SHP77 (cell line): Measurements from ENCODE around the gene MORN5.

Experiments
- DNase-seq, 2 experiments: peaks; one replicate each; lab custom pipeline; 2025; lab: John Stamatoyannopoulos, UW

MORN5 gene

GRCh38 chr9:122216138-122216797 is 56.6 kb downstream of the MORN5 start:
- no peak for DNase-seq

GRCh38 chr9:122216798-122217418 is 57.2 kb downstream of the MORN5 start:
- DNase-seq = no peak

- DNase-seq = no peak
Measured at GRCh38 chr9:122217640-122218039, 57.9 kb downstream of the MORN5 start.

- DNase-seq = no peak
Measured at GRCh38 chr9:122218071-122218934, 58.6 kb downstream of the MORN5 start.

- DNase-seq = no peak
Measured at GRCh38 chr9:122218935-122219855, 59.5 kb downstream of the MORN5 start.

GRCh38 chr9:122219856-122220672 is 60.4 kb downstream of the MORN5 start:
- DNase-seq = no peak

- DNase-seq = no peak
Measured at GRCh38 chr9:122220673-122221182, 61.0 kb downstream of the MORN5 start.

GRCh38 chr9:122221183-122221811 is 61.6 kb downstream of the MORN5 start:
- no peak for DNase-seq

GRCh38 chr9:122222791-122223190 is 63.1 kb downstream of the MORN5 start:
- DNase-seq = no peak

GRCh38 chr9:122223435-122223834 is 63.7 kb downstream of the MORN5 start:
- no peak for DNase-seq

- no peak for DNase-seq
Measured at GRCh38 chr9:122225312-122226141, 65.8 kb downstream of the MORN5 start.

GRCh38 chr9:122226142-122226757 is 66.5 kb downstream of the MORN5 start:
- no peak for DNase-seq

GRCh38 chr9:122226758-122227574 is 67.3 kb downstream of the MORN5 start:
- no peak for DNase-seq

GRCh38 chr9:122227575-122227900 is 67.8 kb downstream of the MORN5 start:
- DNase-seq = no peak

GRCh38 chr9:122228191-122228567 is 68.5 kb downstream of the MORN5 start:
- no peak for DNase-seq

GRCh38 chr9:122228568-122229484 is 69.1 kb downstream of the MORN5 start, which contains the start of gene LHX6:
LHX6 (minus strand) TSS chr9:122228957; CDS start chr9:122228740, 217 bp downstream.
- no peak for DNase-seq

GRCh38 chr9:122229485-122229837 is 69.8 kb downstream of the MORN5 start:
- no peak for DNase-seq
